Stimulated activated CD8-positive, alpha-beta memory T cell treated with anti-CD3 and anti-CD28 coated beads, Interleukin-12 subunit alpha, Interleukin-12 subunit beta, amount 100 ng/mL, for 1 hour (primary cell): ENCODE data around the gene CDC20B.
"Not testable (repeated sequence)": the region's sequence is repeated elsewhere in the genome, so short reads cannot be mapped to it uniquely, and the experiment has no call there.

ENCODE experiments used
- DNase-seq: peaks from one replicate; pipeline ENCODE4 v3.0.0-alpha.2; 2020; ENCODE audit warnings: low read depth

The CDC20B gene

DNA sequence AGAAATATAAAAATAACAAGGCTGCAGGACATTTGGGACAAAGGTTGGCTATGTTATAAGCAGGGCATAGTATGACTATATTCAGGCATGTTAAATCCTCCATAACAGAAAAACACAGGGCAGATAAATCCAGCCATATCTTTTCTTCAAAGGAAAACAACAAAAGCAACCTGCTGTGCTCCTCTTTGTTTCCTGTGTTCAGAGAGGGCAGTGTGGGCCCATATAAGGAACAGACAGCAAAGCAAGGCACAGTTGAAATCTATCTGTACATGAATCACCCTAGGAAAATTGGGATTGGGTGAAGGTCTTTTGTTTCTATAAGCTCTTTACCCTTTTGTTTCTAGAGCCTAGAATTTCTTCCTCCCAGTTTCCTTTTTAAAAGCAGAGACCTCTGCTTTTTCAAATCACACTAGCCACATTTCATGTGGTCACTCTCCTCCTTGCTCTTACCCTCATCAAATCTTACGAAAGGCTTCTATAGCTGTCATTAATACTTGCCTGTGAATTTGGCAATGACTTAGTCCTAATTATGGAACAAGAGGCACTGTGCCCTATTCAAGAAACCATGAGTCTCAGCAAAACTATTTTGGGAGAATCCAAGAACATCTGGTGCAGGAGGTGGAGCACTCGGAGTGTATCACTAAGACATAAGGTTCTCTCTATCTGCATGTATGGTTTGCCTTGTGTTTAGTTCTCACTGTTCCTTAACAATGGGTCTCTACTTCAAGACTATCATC is 68.8 kb downstream of the CDC20B start:
- no peak for DNase-seq

GRCh38 chr5:55102348-55102747 is 70.6 kb downstream of the CDC20B start, which contains the start of gene GZMA:
TSS of gene GZMA (plus strand) at chr5:55102646. CDS start at chr5:55102683, 37 bp downstream.
- no peak for DNase-seq

GRCh38 chr5:55101556-55102276 is 71.3 kb downstream of the CDC20B start:
- DNase-seq = no peak

DNA sequence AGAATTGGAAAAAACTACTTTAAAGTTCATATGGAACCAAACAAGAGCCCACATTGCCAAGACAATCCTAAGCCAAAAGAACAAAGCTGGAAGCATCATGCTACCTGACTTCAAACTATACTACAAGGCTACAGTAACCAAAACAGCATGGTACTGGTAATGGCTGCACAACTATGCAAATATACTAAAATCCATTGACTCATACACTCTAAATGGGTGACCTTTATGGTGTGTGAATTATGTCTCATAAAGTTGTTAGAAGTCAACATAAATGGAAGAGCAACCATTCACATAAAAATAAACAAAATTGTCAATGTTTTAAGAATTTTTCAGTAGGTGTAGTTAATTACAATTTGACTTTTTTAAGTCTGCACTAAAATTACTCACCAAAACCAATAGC is 71.8 kb downstream of the CDC20B start:
- DNase-seq = not testable (repeated sequence)

DNA sequence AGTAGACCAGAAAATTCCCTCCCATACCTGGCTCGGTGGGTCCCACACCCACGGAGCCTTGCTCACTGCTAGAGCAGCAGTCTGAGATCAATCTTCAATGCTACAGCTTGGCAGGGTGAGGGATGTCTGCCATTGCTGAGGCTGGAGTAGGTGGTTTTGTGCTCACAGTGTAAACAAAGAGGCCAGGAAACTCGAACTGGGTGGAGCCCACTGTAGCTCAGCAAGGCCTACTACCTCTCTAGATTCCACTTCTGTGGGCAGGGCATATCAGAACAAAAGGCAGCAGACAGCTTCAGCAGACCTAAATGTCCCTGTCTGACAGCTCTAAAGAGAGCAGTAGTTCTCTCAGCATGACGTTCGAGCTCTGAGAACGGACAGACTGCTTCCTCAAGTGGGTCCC is 76.1 kb downstream of the CDC20B start:
- DNase-seq = no peak

DNA sequence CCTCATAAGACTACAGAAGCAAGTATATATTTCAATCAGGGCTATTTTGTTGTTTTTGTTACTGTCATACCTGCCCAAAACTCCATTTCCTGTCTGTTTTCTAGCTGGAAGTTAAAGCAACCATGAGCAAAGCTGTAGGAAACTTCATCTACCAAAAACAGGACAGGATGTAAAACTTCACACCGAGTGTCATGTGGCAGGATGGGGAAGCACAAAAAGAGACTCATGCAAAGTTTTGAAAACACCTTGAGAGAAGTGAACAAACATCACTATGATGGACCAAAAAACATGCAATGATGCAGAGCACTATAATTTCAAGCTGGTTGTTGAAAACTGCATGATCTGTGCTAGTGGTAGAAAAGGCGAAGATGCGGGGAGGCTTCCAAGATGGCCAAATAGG is 76.8 kb downstream of the CDC20B start:
- no peak for DNase-seq

DNA sequence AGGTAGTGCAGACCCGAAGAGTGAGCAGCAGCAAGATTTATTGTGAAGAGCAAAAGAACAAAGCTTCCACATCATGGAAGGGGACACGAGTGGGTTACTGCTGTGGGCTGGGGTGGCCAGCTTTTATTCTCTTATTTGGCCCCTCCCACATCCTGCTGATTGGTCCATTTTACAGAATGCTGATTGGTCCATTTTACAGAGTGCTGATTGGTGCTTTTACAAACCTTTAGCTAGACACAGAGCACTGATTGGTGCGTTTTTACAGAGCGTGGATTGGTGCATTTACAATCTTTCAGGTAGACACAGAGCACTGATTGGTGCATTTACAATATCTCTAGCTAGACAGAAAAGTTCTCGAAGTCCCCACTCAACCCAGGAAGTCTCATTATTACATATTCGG is 82.0 kb downstream of the CDC20B start:
- not testable (repeated sequence) for DNase-seq

GRCh38 chr5:55089301-55089700 is 83.7 kb downstream of the CDC20B start:
- DNase-seq = not testable (repeated sequence)

- DNase-seq = no peak
These were observed 91.4 kb downstream of the CDC20B start for GRCh38 chr5:55081541-55081940.

GRCh38 chr5:55073211-55073610 is 99.8 kb downstream of the CDC20B start:
- DNase-seq = no peak

- DNase-seq = no peak
These were observed 100.3 kb downstream of the CDC20B start for GRCh38 chr5:55072666-55073065.

DNA sequence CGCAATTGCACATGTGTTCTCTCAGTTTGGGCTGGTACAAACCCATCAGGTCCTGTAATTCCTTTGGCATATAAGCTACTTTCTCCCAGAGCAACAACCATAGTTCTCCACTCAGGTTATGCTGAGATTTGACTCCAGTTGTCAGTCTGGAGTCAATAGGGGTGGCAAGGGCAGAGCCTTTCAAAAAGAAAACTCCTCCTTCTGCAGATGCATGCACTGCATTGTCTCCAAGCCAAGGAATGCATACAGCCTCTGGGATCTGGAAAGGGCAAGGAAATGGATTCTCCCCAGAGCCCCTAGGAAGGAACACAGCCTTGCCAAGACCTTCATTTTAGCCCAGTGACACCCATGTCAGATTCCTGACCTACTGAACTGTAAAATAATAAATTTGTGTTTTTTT is 101.6 kb downstream of the CDC20B start:
- no peak for DNase-seq

DNA sequence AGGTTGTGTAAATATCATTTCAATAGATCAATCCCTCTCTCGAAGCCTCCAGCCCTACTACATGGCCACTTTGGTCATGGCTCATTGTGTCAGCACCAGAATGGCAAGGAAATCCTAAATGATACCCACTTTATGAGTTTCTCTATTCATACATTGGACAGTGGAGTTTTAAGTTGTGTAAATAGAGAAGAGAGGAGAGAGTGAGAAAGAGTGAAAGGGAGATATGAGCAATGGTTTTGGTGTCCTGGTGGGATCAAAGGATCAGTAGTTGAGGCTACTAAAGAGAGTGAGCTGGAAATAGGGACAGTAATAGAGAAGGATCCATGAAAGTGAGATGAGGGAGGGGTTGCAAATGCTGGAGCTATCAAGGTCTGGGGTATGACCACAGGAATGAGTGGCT is 102.0 kb downstream of the CDC20B start:
- no peak for DNase-seq

DNA sequence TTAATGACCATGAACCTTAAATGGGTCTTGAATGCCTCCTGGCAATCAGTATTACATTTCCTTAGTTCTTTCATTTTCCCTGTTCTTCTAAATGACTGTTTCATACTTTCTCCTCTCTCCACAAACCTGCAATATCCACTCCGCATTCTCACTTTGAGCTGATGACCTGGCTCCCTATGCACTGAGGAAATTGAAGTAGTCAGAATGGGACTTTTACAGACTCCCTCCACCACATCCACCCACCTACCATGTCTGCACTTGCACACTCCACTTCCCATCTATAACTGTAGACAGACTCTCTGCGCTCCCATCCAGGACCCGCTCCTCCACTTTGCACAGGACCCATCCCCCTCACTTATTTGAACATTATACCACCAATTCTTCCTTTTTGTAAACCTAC is 106.7 kb downstream of the CDC20B start:
- no peak for DNase-seq

- no peak for DNase-seq
These were observed 108.5 kb downstream of the CDC20B start for GRCh38 chr5:55064523-55064922.

GRCh38 chr5:55063899-55064298 is 109.1 kb downstream of the CDC20B start:
- no peak for DNase-seq

GRCh38 chr5:55063220-55063863 is 109.6 kb downstream of the CDC20B start:
- DNase-seq = no peak
